GM12872 (cell line): ENCODE data around the gene EXOC4.

Source experiments
- TF ChIP-seq, protein P1 (sequence below): IDR thresholded peaks from 3 replicates; pipeline ENCODE4 v1.5.1; 2011; ENCODE audit warnings: low read depth, mild to moderate bottlenecking, low read length, moderate library complexity; ENCODE audit not compliant: insufficient read depth

EXOC4 gene

DNA sequence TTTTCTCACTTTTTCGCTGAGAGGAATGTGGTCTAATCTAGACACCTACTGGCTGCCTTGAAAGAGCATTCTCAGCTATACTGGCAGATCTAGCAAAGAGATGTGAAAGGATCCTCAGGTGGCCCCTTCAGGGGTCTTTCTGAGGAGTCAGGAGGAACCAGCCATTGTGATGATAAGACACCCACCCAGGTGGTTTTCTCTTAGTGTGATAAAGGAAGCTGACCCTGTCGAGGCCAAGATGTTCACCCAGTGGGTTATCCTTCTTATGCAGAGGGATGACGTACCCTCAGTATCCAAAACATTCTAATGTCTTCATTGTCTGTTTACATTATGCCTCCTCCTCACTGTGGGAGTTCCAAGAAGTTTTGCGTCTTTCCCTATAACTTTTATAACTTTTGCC, 776.0 kb downstream of the EXOC4 start:
- TF ChIP-seq, protein P1, sequence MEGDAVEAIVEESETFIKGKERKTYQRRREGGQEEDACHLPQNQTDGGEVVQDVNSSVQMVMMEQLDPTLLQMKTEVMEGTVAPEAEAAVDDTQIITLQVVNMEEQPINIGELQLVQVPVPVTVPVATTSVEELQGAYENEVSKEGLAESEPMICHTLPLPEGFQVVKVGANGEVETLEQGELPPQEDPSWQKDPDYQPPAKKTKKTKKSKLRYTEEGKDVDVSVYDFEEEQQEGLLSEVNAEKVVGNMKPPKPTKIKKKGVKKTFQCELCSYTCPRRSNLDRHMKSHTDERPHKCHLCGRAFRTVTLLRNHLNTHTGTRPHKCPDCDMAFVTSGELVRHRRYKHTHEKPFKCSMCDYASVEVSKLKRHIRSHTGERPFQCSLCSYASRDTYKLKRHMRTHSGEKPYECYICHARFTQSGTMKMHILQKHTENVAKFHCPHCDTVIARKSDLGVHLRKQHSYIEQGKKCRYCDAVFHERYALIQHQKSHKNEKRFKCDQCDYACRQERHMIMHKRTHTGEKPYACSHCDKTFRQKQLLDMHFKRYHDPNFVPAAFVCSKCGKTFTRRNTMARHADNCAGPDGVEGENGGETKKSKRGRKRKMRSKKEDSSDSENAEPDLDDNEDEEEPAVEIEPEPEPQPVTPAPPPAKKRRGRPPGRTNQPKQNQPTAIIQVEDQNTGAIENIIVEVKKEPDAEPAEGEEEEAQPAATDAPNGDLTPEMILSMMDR = no peak

DNA sequence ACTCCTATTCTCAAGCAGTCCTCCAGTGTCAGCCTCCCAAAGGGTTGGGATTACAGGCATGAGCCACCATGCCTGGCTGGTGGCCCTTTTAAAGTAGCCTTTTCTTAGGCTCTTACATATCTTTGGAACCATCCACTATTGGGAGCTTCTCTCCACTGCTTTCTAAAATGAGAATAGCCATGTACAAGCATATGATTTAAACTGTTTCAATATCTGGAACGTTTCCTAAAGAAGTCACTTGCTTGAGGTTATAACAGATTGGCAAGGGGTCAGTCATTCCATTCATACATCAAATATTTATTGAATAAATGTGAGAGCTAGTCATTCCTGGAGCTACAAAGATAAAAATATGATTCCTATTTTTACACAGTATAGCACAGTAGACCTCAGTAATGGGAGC, 776.9 kb downstream of the EXOC4 start:
- TF ChIP-seq, protein P1 = no peak

DNA sequence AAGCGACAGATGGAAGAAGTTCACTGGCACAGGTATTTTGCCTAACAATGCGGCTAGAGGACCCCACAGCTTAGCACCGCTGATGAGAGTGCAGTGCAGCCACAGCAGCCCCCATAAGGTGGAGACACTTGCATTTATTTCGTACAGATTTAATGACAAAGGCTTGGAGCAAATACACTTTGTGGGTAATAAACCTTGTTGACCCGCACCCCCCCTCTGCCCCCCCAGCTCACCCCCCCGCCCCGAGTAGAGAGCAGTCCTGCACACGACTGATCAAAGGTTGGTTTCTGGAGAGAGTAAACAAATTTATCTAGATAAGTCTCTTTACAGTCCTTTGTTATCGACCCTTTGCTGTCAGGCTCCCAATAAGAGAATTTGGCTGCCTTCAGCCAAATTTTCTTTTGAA, 777.6 kb downstream of the EXOC4 start:
- TF ChIP-seq, protein P1 = no peak

DNA sequence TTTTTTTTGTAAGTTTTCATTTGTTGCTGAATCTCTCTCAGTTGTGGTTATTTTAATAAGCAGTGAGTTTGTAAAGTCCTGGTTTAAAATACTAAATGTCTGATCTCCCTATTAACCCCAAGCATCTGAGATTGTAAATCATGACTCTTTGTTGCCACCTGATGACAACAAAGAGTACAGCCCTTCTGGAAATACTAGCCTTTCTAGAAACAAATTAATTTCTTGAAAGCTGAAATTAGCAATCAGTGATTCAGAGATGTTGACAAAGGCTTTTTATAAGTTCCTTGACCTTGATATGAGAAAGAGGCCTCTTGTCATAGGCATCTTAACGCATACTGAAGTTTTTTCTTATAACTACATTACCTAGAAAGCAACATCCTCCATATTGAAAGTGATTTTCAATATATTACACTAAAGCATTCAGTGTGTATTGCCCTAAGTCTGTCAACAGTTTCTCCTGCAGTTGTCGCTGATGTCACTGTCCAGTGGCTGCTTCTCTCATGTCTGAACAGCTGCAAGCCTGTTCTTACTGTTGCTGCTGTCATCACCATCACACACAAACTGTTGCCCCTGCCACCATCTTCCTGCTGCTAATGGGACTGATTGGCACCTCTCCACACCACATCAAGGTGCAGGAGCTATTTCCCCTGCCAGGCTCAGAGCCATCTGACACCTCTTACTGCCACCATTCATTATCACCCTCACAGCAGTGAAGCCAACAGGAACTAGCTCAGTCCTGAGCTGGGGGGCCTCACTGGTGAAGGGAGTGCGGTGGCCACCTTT, 779.1 kb downstream of the EXOC4 start:
- TF ChIP-seq, protein P1 = no peak

DNA sequence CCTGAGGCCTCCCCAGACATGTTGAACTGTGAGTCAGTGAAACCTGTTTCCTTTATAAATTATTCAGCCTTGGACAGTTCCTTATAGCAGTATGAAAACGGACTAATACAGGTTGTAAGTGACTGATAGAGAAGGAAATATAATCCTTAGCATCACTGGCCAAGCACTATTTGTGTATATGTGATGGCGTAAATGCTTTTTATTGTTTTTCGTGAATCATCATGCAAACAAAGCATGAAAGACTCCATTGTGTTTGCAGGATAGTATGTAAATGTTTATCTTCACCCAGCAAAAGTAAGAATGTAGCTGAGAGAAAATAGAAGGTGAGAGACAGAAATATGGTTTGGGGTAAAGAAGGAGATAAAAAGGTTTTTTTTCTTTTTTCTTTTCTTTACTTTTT, 781.8 kb downstream of the EXOC4 start:
- TF ChIP-seq, protein P1 = no peak

DNA sequence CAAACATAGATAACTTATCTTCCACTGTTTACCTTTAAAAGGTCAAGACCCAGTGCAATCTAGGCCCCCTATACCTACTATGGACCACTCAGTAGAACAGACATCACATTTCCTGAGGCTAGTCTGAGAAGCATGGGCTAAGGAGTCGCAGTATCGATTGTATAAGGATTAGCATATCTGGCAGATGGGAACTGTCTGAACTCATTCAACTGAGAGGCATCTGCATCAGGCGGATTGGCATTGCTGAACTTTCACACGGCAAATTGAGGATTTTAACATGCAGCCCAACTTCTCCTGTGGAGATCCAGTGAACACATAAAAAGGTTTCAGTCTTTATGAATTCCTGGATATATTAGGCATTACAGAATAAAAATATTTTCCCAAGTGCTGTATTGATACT, 785.1 kb downstream of the EXOC4 start:
- TF ChIP-seq, protein P1 = no peak

DNA sequence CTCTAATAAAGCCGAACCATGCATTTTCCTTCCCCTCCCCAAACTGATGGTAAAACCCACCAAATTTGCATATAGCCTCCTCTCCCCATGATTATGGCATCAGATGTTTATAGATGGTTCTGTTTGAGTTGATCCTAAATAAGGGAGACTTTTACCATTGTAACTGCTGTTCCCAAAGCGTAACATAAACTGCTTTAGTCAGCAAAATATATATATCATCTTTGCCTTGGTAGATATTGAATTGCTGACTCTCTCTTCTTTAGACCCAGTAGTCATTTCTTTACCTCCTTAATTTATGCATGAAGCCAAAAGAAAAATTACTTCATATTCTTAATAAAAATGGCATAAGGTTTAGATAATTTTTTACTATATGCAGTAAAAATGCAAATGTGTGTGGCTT, 788.1 kb downstream of the EXOC4 start:
- TF ChIP-seq, protein P1 = no peak
